Measurements from ENCODE around the gene TCEAL1. TPM values are rescaled to one million over a fixed set of nuclear protein-coding genes. Genes with fewer than 3 reads are reported as not detected.

The TCEAL1 gene
- total and polyA plus RNA-seq, 8 donors = 2.9 to 183 (median 43.5) TPM

DNA sequence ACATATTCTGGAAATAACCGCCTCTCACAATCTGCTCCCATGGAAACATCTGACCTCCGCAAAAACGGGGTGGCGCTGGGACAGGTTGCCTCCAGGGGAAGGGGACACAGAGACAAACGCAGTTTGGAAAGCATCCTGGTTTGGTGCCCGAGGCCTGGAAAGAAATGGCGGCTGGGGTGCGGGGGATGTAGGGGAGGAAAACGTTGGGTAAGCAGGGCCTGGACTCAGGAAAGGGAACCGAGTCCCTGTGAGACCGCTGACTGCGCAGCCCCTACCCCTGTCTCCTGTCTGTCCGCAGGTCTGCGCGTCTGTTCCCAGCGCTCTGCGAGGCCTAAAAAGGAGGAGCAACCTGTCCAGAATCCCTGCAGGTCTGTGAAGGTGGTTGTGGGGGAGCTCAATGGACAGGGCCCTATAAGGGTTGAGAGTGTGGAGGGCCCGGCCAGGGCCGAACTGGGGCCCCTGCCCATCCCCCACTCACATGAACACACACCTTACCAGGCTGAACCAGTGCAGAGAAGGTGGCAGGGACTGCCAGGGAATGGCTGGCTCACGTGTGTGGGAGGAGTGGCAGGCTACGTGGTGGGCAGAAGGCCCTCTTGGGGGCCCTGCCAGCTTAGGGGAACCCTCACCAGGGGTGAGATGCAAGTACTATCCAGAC lies 20.3 kb upstream of the TCEAL1 start:
- H3K4me3 ChIP-seq = peak overlapping the region; percentile 58 to 70 (median 60)
- no peaks in the 10 kb centered on the region for H3K36me3 ChIP-seq
- intact Hi-C loops (cut with DNase I; ENCODE audit: low total_unique reads) = no loop called here
- H3K27me3 ChIP-seq = peaks cover 0 to 12% (median 0%) of the 10 kb centered on the region in 3 donors
- H3K9me3 ChIP-seq = no peaks in the 10 kb centered on the region
- WGBS, 5 donors = 9 to 22% (median 21%) methylated on average over 7 to 21 of the region's 21 CpGs
- no peak for TF ChIP-seq POLR2A (IDR thresholded peaks at IDR 0.05)
- TF ChIP-seq EP300 (IDR thresholded peaks at IDR 0.05) = no peak
- TF ChIP-seq, protein P1, sequence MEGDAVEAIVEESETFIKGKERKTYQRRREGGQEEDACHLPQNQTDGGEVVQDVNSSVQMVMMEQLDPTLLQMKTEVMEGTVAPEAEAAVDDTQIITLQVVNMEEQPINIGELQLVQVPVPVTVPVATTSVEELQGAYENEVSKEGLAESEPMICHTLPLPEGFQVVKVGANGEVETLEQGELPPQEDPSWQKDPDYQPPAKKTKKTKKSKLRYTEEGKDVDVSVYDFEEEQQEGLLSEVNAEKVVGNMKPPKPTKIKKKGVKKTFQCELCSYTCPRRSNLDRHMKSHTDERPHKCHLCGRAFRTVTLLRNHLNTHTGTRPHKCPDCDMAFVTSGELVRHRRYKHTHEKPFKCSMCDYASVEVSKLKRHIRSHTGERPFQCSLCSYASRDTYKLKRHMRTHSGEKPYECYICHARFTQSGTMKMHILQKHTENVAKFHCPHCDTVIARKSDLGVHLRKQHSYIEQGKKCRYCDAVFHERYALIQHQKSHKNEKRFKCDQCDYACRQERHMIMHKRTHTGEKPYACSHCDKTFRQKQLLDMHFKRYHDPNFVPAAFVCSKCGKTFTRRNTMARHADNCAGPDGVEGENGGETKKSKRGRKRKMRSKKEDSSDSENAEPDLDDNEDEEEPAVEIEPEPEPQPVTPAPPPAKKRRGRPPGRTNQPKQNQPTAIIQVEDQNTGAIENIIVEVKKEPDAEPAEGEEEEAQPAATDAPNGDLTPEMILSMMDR (IDR thresholded peaks at IDR 0.05) = no peak
- TF ChIP-seq POLR2AphosphoS5 (IDR thresholded peaks at IDR 0.05) = no peak
- peak overlapping the region; percentile 89 to 92 (median 91) for H3K27ac ChIP-seq
- peaks cover 0 to 6% (median 0%) of the 10 kb centered on the region in 4 donors for H3K4me1 ChIP-seq
- peak in 1 of 2 donors; percentile 35 for DNase-seq

DNA sequence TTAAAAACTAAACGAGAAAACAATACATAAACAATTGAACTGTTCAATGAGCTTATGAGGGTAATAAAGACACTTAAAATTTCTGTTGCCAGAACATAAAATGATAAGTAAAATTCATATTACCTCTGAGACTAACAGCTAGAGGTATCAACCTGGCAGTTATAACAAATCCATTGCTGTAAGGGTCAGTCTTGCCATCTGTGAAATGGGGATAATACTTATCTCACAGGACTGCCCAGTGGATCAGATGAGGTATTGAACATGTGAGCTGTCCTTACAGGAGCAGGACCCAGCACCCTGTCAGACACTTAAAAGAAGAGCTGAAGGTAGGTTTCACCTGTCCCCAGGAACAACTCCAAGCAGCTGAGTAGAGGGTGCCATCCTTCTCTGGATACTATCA lies 18.5 kb upstream of the TCEAL1 start:
- no peak for DNase-seq
- no peaks in the 10 kb centered on the region for H3K9me3 ChIP-seq
- WGBS, 5 donors = 53 to 83% (median 76%) methylated on average over 1 of the region's 1 CpG
- no peaks in the 10 kb centered on the region for H3K36me3 ChIP-seq
- intact Hi-C loops (cut with DNase I; ENCODE audit: low total_unique reads) = no loop called here
- H3K27ac ChIP-seq = no peak overlapping the region
- H3K4me1 ChIP-seq = peaks cover 0 to 6% (median 0%) of the 10 kb centered on the region in 4 donors
- no peak for TF ChIP-seq EP300 (IDR thresholded peaks at IDR 0.05)
- TF ChIP-seq POLR2AphosphoS5 (IDR thresholded peaks at IDR 0.05) = no peak
- no peak for TF ChIP-seq POLR2A (IDR thresholded peaks at IDR 0.05)
- TF ChIP-seq, protein P1 (IDR thresholded peaks at IDR 0.05) = no peak
- no peak overlapping the region for H3K4me3 ChIP-seq
- H3K27me3 ChIP-seq = peaks cover 0 to 12% (median 0%) of the 10 kb centered on the region in 3 donors

DNA sequence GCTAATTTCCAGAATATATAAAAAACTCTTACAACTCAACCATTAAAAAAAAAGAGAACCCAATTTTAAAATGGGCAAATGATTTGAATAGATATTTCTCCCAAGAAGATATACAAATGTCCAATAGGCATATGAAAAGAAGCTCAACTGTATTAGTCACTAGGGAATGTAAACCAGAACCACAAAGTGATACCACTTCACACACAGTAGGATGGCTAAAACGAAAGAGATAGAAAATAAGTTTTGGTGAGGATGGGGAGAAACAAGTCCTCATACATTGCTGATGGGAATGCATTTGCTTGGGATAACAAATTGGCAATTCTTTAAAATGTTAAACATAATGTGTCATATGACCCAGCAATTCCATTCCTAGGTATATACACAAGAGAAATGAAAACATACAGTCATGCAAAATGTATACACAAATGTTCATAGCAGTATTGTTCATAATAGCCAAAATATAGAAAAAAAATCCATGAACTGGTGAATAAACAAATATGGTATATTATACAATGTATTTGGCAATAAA lies 15.3 kb upstream of the TCEAL1 start:
- intact Hi-C loops (cut with DNase I; ENCODE audit: low total_unique reads) = no loop called here
- Histone ChIP-seq H3K9me3 (no peaks in the 10 kb centered on the region), H3K27ac (no peak overlapping the region), H3K4me1 (no peaks in the 10 kb centered on the region), H3K36me3 (no peaks in the 10 kb centered on the region), H3K27me3 (peaks cover 0 to 3% (median 0%) of the 10 kb centered on the region in 3 donors), H3K4me3 (no peak overlapping the region)
- no peak for DNase-seq
- 48 to 92% (median 77%) methylated on average over 1 of the region's 1 CpG for WGBS, 5 donors
- TF ChIP-seq POLR2A (IDR thresholded peaks at IDR 0.05) (no peak), POLR2AphosphoS5 (IDR thresholded peaks at IDR 0.05) (no peak), EP300 (IDR thresholded peaks at IDR 0.05) (no peak)
- TF ChIP-seq, protein P1 (IDR thresholded peaks at IDR 0.05) = no peak

DNA sequence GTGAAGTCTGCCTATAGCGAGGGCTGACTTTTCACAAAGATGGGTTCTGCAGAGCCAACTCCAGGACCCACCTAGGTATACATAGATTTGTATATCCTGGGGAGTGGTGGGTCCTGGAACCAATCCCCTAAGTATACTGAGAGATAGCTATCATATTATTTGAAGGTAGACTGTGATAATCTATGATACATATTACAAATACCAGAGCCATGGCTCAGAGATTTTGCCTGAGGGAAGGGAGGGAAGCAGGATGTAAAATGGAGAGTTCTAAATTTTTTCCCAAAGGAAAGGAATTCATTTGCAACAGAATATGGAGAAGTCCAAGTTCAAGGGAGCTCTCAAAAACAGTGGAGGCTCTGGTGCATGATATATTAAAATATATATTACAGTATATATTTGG lies 13.8 kb upstream of the TCEAL1 start:
- DNase-seq = no peak
- TF ChIP-seq EP300 (IDR thresholded peaks at IDR 0.05) = no peak
- no peak for TF ChIP-seq POLR2AphosphoS5 (IDR thresholded peaks at IDR 0.05)
- Histone ChIP-seq H3K4me3 (no peak overlapping the region), H3K27ac (no peak overlapping the region), H3K9me3 (no peaks in the 10 kb centered on the region), H3K27me3 (no peaks in the 10 kb centered on the region), H3K4me1 (no peaks in the 10 kb centered on the region), H3K36me3 (no peaks in the 10 kb centered on the region)
- intact Hi-C loops (cut with DNase I; ENCODE audit: low total_unique reads) = no loop called here
- 75 to 100% (median 95%) methylated on average over 1 of the region's 1 CpG for WGBS, 5 donors

DNA sequence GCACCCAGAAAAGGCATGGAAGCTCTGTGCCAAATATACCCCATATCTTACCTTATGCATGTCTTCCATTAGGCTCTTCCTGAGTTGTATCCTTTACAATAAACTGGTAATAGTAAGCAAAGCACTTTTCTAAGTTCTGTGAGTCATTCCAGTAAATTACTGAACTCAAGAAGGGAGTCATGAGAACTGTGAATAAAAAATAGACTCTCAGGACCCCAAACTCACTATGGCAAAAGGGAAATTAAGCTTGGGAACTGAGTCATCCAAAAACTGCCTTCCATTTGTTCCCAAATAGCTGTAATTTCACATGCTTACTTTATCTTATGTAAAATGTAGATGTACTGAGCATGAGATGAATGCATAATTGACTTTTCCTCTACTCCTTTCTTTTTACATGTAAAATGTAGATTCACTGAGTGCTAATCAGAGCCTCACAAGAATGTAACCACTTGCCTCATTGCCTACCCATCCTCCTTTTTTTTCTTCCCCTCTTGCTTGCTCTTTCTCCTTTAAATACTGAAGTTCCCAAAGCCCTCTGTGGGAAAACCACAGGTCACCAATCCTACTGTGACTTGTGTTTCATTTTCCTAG lies 12.9 kb upstream of the TCEAL1 start:
- no peak for DNase-seq
- intact Hi-C loops (cut with DNase I; ENCODE audit: low total_unique reads) = no loop called here
- Histone ChIP-seq H3K4me3 (no peak overlapping the region), H3K9me3 (no peaks in the 10 kb centered on the region), H3K27me3 (no peaks in the 10 kb centered on the region), H3K36me3 (no peaks in the 10 kb centered on the region), H3K4me1 (no peaks in the 10 kb centered on the region), H3K27ac (no peak overlapping the region)
- TF ChIP-seq EP300 (IDR thresholded peaks at IDR 0.05) (no peak), POLR2A (IDR thresholded peaks at IDR 0.05) (no peak), POLR2AphosphoS5 (IDR thresholded peaks at IDR 0.05) (no peak)
- TF ChIP-seq, protein P1 (IDR thresholded peaks at IDR 0.05) = no peak
